ENCODE results near the gene XYLT1.

The XYLT1 gene

GRCh38 chr16:17435318-17435717 is 35.4 kb downstream of the XYLT1 start:
- TF ChIP-seq, protein P1, sequence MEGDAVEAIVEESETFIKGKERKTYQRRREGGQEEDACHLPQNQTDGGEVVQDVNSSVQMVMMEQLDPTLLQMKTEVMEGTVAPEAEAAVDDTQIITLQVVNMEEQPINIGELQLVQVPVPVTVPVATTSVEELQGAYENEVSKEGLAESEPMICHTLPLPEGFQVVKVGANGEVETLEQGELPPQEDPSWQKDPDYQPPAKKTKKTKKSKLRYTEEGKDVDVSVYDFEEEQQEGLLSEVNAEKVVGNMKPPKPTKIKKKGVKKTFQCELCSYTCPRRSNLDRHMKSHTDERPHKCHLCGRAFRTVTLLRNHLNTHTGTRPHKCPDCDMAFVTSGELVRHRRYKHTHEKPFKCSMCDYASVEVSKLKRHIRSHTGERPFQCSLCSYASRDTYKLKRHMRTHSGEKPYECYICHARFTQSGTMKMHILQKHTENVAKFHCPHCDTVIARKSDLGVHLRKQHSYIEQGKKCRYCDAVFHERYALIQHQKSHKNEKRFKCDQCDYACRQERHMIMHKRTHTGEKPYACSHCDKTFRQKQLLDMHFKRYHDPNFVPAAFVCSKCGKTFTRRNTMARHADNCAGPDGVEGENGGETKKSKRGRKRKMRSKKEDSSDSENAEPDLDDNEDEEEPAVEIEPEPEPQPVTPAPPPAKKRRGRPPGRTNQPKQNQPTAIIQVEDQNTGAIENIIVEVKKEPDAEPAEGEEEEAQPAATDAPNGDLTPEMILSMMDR (conservative IDR thresholded peaks at IDR 0.05; ENCODE audit: low read depth, low read length): no peak
- H3K4me1 ChIP-seq (ENCODE audit: low read depth, poor library complexity, severe bottlenecking): no peaks in the 10 kb centered on the region
- H2AFZ ChIP-seq (ENCODE audit: low read depth): no peak overlapping the region
- H4K20me1 ChIP-seq (ENCODE audit: insufficient read depth): no peaks in the 10 kb centered on the region
- H3K4me3 ChIP-seq (IDR thresholded peaks at IDR 0.05; ENCODE audit: insufficient read depth, low read depth, low read length): no peak overlapping the region
- no peak overlapping the region for H3K27ac ChIP-seq
- no peaks in the 10 kb centered on the region for H3K27me3 ChIP-seq (ENCODE audit: insufficient read depth, low read depth)
- no peak overlapping the region for H3K9ac ChIP-seq
- no peaks in the 10 kb centered on the region for H3K36me3 ChIP-seq (ENCODE audit: insufficient read depth)
- no peaks in the 10 kb centered on the region for H3K79me2 ChIP-seq (ENCODE audit: insufficient read depth, low read depth)
- no peak overlapping the region for H3K4me2 ChIP-seq

DNA sequence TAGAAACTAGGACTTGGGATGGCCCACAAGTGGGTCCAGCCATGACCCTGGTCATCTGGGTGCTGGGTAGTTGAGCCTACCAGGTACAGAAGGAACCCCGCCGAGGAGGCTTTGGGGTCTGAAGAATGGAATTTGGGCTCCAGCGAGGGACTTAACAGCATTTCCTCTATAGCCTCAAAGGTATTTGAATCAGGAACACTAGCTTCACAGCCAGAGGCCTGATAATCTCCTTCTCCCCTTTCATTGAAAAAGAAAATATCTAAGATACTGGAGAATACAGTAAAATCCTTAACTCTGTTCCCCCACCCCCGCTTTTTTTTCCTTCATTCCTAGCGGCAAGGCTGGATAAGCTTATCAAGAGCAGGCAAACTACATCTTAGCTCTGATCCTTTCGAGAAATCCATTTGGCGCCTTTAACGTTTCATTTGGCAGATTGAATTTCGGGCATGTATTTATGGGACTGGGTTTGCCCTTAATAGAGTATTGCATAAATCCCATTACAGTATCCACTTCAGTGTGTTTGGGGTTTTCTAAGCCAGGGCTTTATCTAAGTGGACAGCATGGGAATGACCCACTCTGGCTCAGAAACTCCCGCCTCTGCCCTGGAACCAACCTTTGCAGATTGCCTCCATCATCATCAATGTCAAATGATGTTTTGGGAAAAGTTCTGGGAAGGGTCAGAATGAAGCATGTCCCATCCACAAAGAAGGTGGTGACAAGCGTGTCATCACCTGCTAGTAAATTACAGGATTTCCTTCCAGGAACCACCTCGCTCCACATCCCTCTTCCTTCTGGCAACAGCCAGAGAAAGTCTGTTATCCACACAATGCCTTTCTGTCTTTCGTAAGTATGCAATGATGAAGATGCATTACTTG is 36.9 kb downstream of the XYLT1 start:
- Histone ChIP-seq H3K4me1 (ENCODE audit: low read depth, poor library complexity, severe bottlenecking) (no peaks in the 10 kb centered on the region), H4K20me1 (ENCODE audit: insufficient read depth) (no peaks in the 10 kb centered on the region), H3K4me2 (no peak overlapping the region), H3K4me3 (IDR thresholded peaks at IDR 0.05; ENCODE audit: insufficient read depth, low read depth, low read length) (no peak overlapping the region), H3K27ac (no peak overlapping the region), H3K9ac (no peak overlapping the region), H3K36me3 (ENCODE audit: insufficient read depth) (no peaks in the 10 kb centered on the region), H3K79me2 (ENCODE audit: insufficient read depth, low read depth) (no peaks in the 10 kb centered on the region), H2AFZ (ENCODE audit: low read depth) (no peak overlapping the region), H3K27me3 (ENCODE audit: insufficient read depth, low read depth) (no peaks in the 10 kb centered on the region)
- TF ChIP-seq, protein P1 (conservative IDR thresholded peaks at IDR 0.05; ENCODE audit: low read depth, low read length): no peak

- Histone ChIP-seq H3K4me1 (ENCODE audit: low read depth, poor library complexity, severe bottlenecking) (no peaks in the 10 kb centered on the region), H3K27ac (no peak overlapping the region), H3K9ac (no peak overlapping the region), H3K4me2 (no peak overlapping the region), H3K27me3 (ENCODE audit: insufficient read depth, low read depth) (no peaks in the 10 kb centered on the region), H4K20me1 (ENCODE audit: insufficient read depth) (no peaks in the 10 kb centered on the region), H2AFZ (ENCODE audit: low read depth) (no peak overlapping the region), H3K4me3 (IDR thresholded peaks at IDR 0.05; ENCODE audit: insufficient read depth, low read depth, low read length) (no peak overlapping the region), H3K36me3 (ENCODE audit: insufficient read depth) (no peaks in the 10 kb centered on the region), H3K79me2 (ENCODE audit: insufficient read depth, low read depth) (no peaks in the 10 kb centered on the region)
- TF ChIP-seq, protein P1 (conservative IDR thresholded peaks at IDR 0.05; ENCODE audit: low read depth, low read length): no peak
Observed at GRCh38 chr16:17432901-17433576, 37.7 kb downstream of the XYLT1 start.

DNA sequence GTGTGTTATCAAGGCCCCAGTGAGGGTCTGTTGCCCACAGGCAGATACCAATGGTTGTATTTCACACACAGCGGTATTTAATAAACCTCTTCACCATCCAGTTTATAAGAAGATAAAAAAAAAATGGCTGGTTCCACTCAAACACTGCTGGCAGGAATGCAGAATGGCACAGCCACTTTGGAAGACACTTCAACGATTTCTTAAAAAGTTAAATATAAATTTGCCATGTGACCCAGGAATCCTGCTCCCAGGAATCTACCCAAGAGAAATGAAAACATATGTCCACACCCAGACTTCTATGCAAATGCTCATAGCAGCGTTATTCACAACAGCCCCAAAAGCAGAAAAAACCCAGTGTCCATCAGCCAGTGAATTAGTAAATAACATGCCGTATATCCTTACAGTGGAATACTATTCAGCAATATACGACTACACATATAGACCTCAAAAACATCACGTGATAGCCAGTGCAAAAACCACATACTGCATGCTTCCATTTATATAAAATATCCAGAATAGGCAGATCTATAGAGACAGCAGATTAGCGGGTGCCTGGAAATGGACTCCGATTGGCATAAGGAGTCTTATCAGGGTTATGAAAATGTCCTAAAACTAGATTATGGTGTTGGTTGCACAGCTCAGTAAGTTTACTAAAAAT is 38.7 kb downstream of the XYLT1 start:
- no peak overlapping the region for H3K4me3 ChIP-seq (IDR thresholded peaks at IDR 0.05; ENCODE audit: insufficient read depth, low read depth, low read length)
- no peak overlapping the region for H3K4me2 ChIP-seq
- H3K4me1 ChIP-seq (ENCODE audit: low read depth, poor library complexity, severe bottlenecking): no peaks in the 10 kb centered on the region
- TF ChIP-seq, protein P1 (conservative IDR thresholded peaks at IDR 0.05; ENCODE audit: low read depth, low read length): no peak
- H2AFZ ChIP-seq (ENCODE audit: low read depth): no peak overlapping the region
- H3K27ac ChIP-seq: no peak overlapping the region
- no peaks in the 10 kb centered on the region for H3K36me3 ChIP-seq (ENCODE audit: insufficient read depth)
- no peaks in the 10 kb centered on the region for H3K27me3 ChIP-seq (ENCODE audit: insufficient read depth, low read depth)
- no peaks in the 10 kb centered on the region for H3K79me2 ChIP-seq (ENCODE audit: insufficient read depth, low read depth)
- H4K20me1 ChIP-seq (ENCODE audit: insufficient read depth): no peaks in the 10 kb centered on the region
- H3K9ac ChIP-seq: no peak overlapping the region
